RWPE1 (cell line): ENCODE measurements around the gene FOXE3.

Experiments used
- CTCF ChIA-PET: fragments of 350-600 bp; sonication (Branson Sonifier 250); formaldehyde crosslinking; extraction: SDS; loops from one replicate; lab custom pipeline; 2021; lab: Yijun Ruan, JAX
- POLR2A ChIA-PET: fragments of 400-600 bp; formaldehyde crosslinking; extraction: SDS; loops from one replicate; lab custom pipeline; 2020; ENCODE audit warnings: antibody characterized with exemption; ENCODE audit not compliant: low non-redundant PET; lab: Yijun Ruan, JAX
- DNase-seq: peaks from one replicate; pipeline ENCODE4 v3.0.0; 2012; ENCODE audit warnings: low spot score
- H3K27ac ChIP-seq: fragments of 450-650 bp; 2 replicates; pipeline ENCODE4 v1.5.1; 2017
- CTCF ChIP-seq: fragments of 450-650 bp; conservative IDR thresholded peaks from 2 replicates; pipeline ENCODE4 v1.5.1; 2017; ENCODE audit warnings: low read depth, mild to moderate bottlenecking

Gene FOXE3

GRCh38 chr1:47417170-47418044, 1.3 kb downstream of the FOXE3 start:
- no peak for DNase-seq
- POLR2A ChIA-PET = no interaction called here
- no peak overlapping the region for H3K27ac ChIP-seq
- CTCF ChIA-PET = interaction anchor here (0.8 kb wide), 3 partner anchors 7 to 308 kb away, joined by 3 read pairs; no protein-coding TSS in a partner anchor
- no peak for TF ChIP-seq CTCF

GRCh38 chr1:47418122-47418521, 2.0 kb downstream of the FOXE3 start:
- DNase-seq = no peak
- POLR2A ChIA-PET = no interaction called here
- TF ChIP-seq CTCF = no peak
- no peak overlapping the region for H3K27ac ChIP-seq
- CTCF ChIA-PET = interaction anchor here (0.8 kb wide), 2 partner anchors 18 to 308 kb away, joined by 3 read pairs; no protein-coding TSS in a partner anchor

- POLR2A ChIA-PET = no interaction called here
- no peak overlapping the region for H3K27ac ChIP-seq
- CTCF ChIA-PET = interaction anchor here (0.8 to 1.7 kb wide), 2 partner anchors 18 to 30 kb away, joined by 3 read pairs; no protein-coding TSS in a partner anchor
- DNase-seq = no peak
- TF ChIP-seq CTCF = no peak
Observed at GRCh38 chr1:47418681-47419325, 2.7 kb downstream of the FOXE3 start.

GRCh38 chr1:47420547-47420946, 4.5 kb downstream of the FOXE3 start:
- DNase-seq = no peak
- ChIA-PET CTCF (interaction anchor here (0.6 to 1.7 kb wide), 3 partner anchors 32 to 305 kb away, joined by 3 to 4 read pairs (median 3); no protein-coding TSS in a partner anchor), POLR2A (interaction anchor here (0.6 kb wide), 1 partner anchor 13 kb away, joined by 6 read pairs; no protein-coding TSS in a partner anchor)
- TF ChIP-seq CTCF = no peak
- H3K27ac ChIP-seq = no peak overlapping the region

- ChIA-PET CTCF (interaction anchor here (0.6 to 2.5 kb wide), 8 partner anchors 8 to 1015 kb away, joined by 3 to 22 read pairs (median 4); no protein-coding TSS in a partner anchor), POLR2A (no interaction called here)
- no peak overlapping the region for H3K27ac ChIP-seq
- TF ChIP-seq CTCF = no peak
- no peak for DNase-seq
Observed at GRCh38 chr1:47423872-47424271, 7.8 kb downstream of the FOXE3 start.

- POLR2A ChIA-PET = no interaction called here
- peak; percentile 75 for TF ChIP-seq CTCF
- peak; percentile 73 for DNase-seq
- CTCF ChIA-PET = interaction anchor here (0.6 to 2.5 kb wide), 9 partner anchors 8 to 322 kb away, joined by 3 to 22 read pairs (median 3); no protein-coding TSS in a partner anchor
- no peak overlapping the region for H3K27ac ChIP-seq
Observed at GRCh38 chr1:47424336-47424982, 8.4 kb downstream of the FOXE3 start.
